Stimulated activated memory B cell treated with anti-CD40 and anti-IgM and Interleukin-4, amounts not matched to agents 10 μg/mL and 1 μg/mL and 100 μg/mL, for 72 hours (primary cell): ENCODE measurements around the gene TBC1D9B.

ENCODE experiments used
- ATAC-seq: fragments of 150-1000 bp; cut with Tn5 transposase; 2 replicates; pipeline ENCODE4 v1.10.0; 2021
- H3K27ac Mint-ChIP-seq: one replicate; pipeline ENCODE4 v1.8.0; 2022; ENCODE audit warnings: mild to moderate bottlenecking, mixed read lengths
- H3K27me3 Mint-ChIP-seq: one replicate; pipeline ENCODE4 v1.8.0; 2022; ENCODE audit warnings: mixed read lengths
- H3K36me3 Mint-ChIP-seq: one replicate; pipeline ENCODE4 v1.8.0; 2022; ENCODE audit warnings: mixed read lengths
- H3K4me1 Mint-ChIP-seq: one replicate; pipeline ENCODE4 v1.8.0; 2022; ENCODE audit warnings: mixed read lengths
- H3K4me3 Mint-ChIP-seq: one replicate; pipeline ENCODE4 v1.8.0; 2022; ENCODE audit warnings: mild to moderate bottlenecking, moderate library complexity, mixed read lengths
- H3K9me3 Mint-ChIP-seq: one replicate; pipeline ENCODE4 v1.8.0; 2022; ENCODE audit warnings: mixed read lengths

Gene TBC1D9B

GRCh38 chr5:179833056-179833708 is 74.5 kb downstream of the TBC1D9B start:
- no peaks in the 10 kb centered on the region for H3K9me3 Mint-ChIP-seq
- peaks cover 37% of the 10 kb centered on the region for H3K4me1 Mint-ChIP-seq
- ATAC-seq, result no peak
- H3K4me3 Mint-ChIP-seq, result no peak overlapping the region
- H3K27ac Mint-ChIP-seq, result no peak overlapping the region
- H3K36me3 Mint-ChIP-seq, result peaks cover 78% of the 10 kb centered on the region
- no peaks in the 10 kb centered on the region for H3K27me3 Mint-ChIP-seq

GRCh38 chr5:179832039-179832745 is 75.5 kb downstream of the TBC1D9B start:
- no peaks in the 10 kb centered on the region for H3K9me3 Mint-ChIP-seq
- peaks cover 37% of the 10 kb centered on the region for H3K4me1 Mint-ChIP-seq
- H3K36me3 Mint-ChIP-seq, result peaks cover 81% of the 10 kb centered on the region
- no peak for ATAC-seq
- H3K27ac Mint-ChIP-seq, result no peak overlapping the region
- H3K4me3 Mint-ChIP-seq, result no peak overlapping the region
- H3K27me3 Mint-ChIP-seq, result no peaks in the 10 kb centered on the region

GRCh38 chr5:179830818-179831468 is 76.8 kb downstream of the TBC1D9B start:
- H3K4me3 Mint-ChIP-seq, result no peak overlapping the region
- no peak for ATAC-seq
- peaks cover 80% of the 10 kb centered on the region for H3K36me3 Mint-ChIP-seq
- H3K27ac Mint-ChIP-seq, result no peak overlapping the region
- no peaks in the 10 kb centered on the region for H3K9me3 Mint-ChIP-seq
- H3K4me1 Mint-ChIP-seq, result peaks cover 25% of the 10 kb centered on the region
- H3K27me3 Mint-ChIP-seq, result no peaks in the 10 kb centered on the region

GRCh38 chr5:179829732-179830435 is 77.8 kb downstream of the TBC1D9B start:
- Mint-ChIP-seq H3K4me3 (no peak overlapping the region), H3K4me1 (peaks cover 29% of the 10 kb centered on the region), H3K27me3 (no peaks in the 10 kb centered on the region), H3K27ac (no peak overlapping the region), H3K36me3 (peaks cover 82% of the 10 kb centered on the region), H3K9me3 (no peaks in the 10 kb centered on the region)
- no peak for ATAC-seq

GRCh38 chr5:179828756-179829421 is 78.8 kb downstream of the TBC1D9B start:
- Mint-ChIP-seq H3K36me3 (peaks cover 90% of the 10 kb centered on the region), H3K27me3 (no peaks in the 10 kb centered on the region), H3K4me1 (peaks cover 39% of the 10 kb centered on the region), H3K9me3 (no peaks in the 10 kb centered on the region), H3K27ac (peak overlapping the region; percentile 31), H3K4me3 (no peak overlapping the region)
- ATAC-seq, result no peak

- peaks cover 90% of the 10 kb centered on the region for H3K36me3 Mint-ChIP-seq
Measured at GRCh38 chr5:179827680-179828079, 80.0 kb downstream of the TBC1D9B start.

GRCh38 chr5:179825655-179826182 is 82.0 kb downstream of the TBC1D9B start:
- no peak overlapping the region for H3K4me3 Mint-ChIP-seq
- H3K9me3 Mint-ChIP-seq, result no peaks in the 10 kb centered on the region
- H3K36me3 Mint-ChIP-seq, result peaks cover 86% of the 10 kb centered on the region
- ATAC-seq, result no peak
- no peaks in the 10 kb centered on the region for H3K27me3 Mint-ChIP-seq
- no peak overlapping the region for H3K27ac Mint-ChIP-seq
- H3K4me1 Mint-ChIP-seq, result peaks cover 48% of the 10 kb centered on the region

More at GRCh38 chr5:179827680-179828079, 80.0 kb downstream of the TBC1D9B start:
- no peaks in the 10 kb centered on the region for H3K9me3 Mint-ChIP-seq
- no peaks in the 10 kb centered on the region for H3K27me3 Mint-ChIP-seq
- ATAC-seq, result no peak
- H3K27ac Mint-ChIP-seq, result peak overlapping the region; percentile 30
- H3K4me1 Mint-ChIP-seq, result peaks cover 43% of the 10 kb centered on the region
- no peak overlapping the region for H3K4me3 Mint-ChIP-seq

GRCh38 chr5:179824745-179825112 is 83.0 kb downstream of the TBC1D9B start:
- peaks cover 57% of the 10 kb centered on the region for H3K4me1 Mint-ChIP-seq
- no peaks in the 10 kb centered on the region for H3K27me3 Mint-ChIP-seq
- no peak for ATAC-seq
- H3K27ac Mint-ChIP-seq, result peak overlapping the region; percentile 5
- H3K9me3 Mint-ChIP-seq, result no peaks in the 10 kb centered on the region
- no peak overlapping the region for H3K4me3 Mint-ChIP-seq
- H3K36me3 Mint-ChIP-seq, result peaks cover 79% of the 10 kb centered on the region

- Mint-ChIP-seq H3K9me3 (no peaks in the 10 kb centered on the region), H3K4me1 (peaks cover 60% of the 10 kb centered on the region), H3K27me3 (no peaks in the 10 kb centered on the region), H3K36me3 (peaks cover 73% of the 10 kb centered on the region), H3K4me3 (peak overlapping the region; percentile 46), H3K27ac (peak overlapping the region; percentile 5)
- ATAC-seq, result no peak
Measured at GRCh38 chr5:179823937-179824744, 83.6 kb downstream of the TBC1D9B start.

GRCh38 chr5:179822444-179822990 is 85.2 kb downstream of the TBC1D9B start:
- Mint-ChIP-seq H3K4me1 (peaks cover 69% of the 10 kb centered on the region), H3K27ac (peak overlapping the region; percentile 98), H3K9me3 (no peaks in the 10 kb centered on the region), H3K27me3 (no peaks in the 10 kb centered on the region), H3K36me3 (peaks cover 60% of the 10 kb centered on the region), H3K4me3 (peak overlapping the region; percentile 96)
- no peak for ATAC-seq

- H3K27me3 Mint-ChIP-seq, result no peaks in the 10 kb centered on the region
- peaks cover 58% of the 10 kb centered on the region for H3K36me3 Mint-ChIP-seq
- ATAC-seq, result no peak
- H3K4me1 Mint-ChIP-seq, result peaks cover 74% of the 10 kb centered on the region
- H3K4me3 Mint-ChIP-seq, result peak overlapping the region; percentile 96
- H3K9me3 Mint-ChIP-seq, result no peaks in the 10 kb centered on the region
- H3K27ac Mint-ChIP-seq, result peak overlapping the region; percentile 98
Measured at GRCh38 chr5:179822059-179822432, 85.7 kb downstream of the TBC1D9B start.

GRCh38 chr5:179821298-179822058 is 86.2 kb downstream of the TBC1D9B start:
- Mint-ChIP-seq H3K9me3 (no peaks in the 10 kb centered on the region), H3K27ac (peak overlapping the region; percentile 98), H3K4me1 (peaks cover 74% of the 10 kb centered on the region), H3K27me3 (no peaks in the 10 kb centered on the region), H3K36me3 (peaks cover 52% of the 10 kb centered on the region), H3K4me3 (peak overlapping the region; percentile 96)
- peak; percentile 77 for ATAC-seq
